B cell (primary cell): ENCODE measurements around the gene PML. TPM values are rescaled to one million over a fixed set of nuclear protein-coding genes. Genes with fewer than 3 reads are reported as not detected.
A peak's percentile ranks its signal among the peaks of the same experiment; 100 is the strongest.

Experiments
- ATAC-seq: fragments of 200-7000 bp; cut with Tn5 transposase; one replicate; pipeline ENCODE4 v1.10.0; 2021; ENCODE audit warnings: low read depth, mild to moderate bottlenecking, moderate number of reproducible peaks, moderate library complexity
- CTCF ChIA-PET: fragments of 350-600 bp; sonication (Branson Sonifier 250); formaldehyde crosslinking; loops from one replicate; lab custom pipeline; 2021; ENCODE audit warnings: antibody characterized with exemption, inconsistent platforms; lab: Charles Lee
- POLR2A ChIA-PET: fragments of 350-600 bp; sonication (Branson Sonifier 250); formaldehyde crosslinking; loops from one replicate; lab custom pipeline; 2021; ENCODE audit warnings: antibody characterized with exemption; lab: Charles Lee
- DNase-seq: peaks from one replicate; pipeline ENCODE4 v3.0.0; 2013
- H2AFZ ChIP-seq: 2 replicates; pipeline ENCODE4 v1.6.1; 2012; ENCODE audit warnings: mild to moderate bottlenecking, low read depth, low read length; ENCODE audit not compliant: insufficient read depth, poor library complexity, severe bottlenecking
- H3K27ac ChIP-seq, 2 donors: 1 replicate in 1 of 2; 2 replicates in 1 of 2; pipeline ENCODE4 v1.5.1; 2012 to 2013; ENCODE audit warnings: low read length in 2 of 2, mild to moderate bottlenecking in 2 of 2, moderate library complexity in 1 of 2
- H3K27me3 ChIP-seq, 4 experiments: fragments of 200-600 bp in 1 of 4; sonication (generic) in 1 of 4; replicated peaks in 1 of 4; 1 replicate in 2 of 4; 2 replicates in 2 of 4; pipeline versions ENCODE4 v1.6.1 to v1.7.0; 2013 to 2016; ENCODE audit warnings: low read length in 3 of 4, mild to moderate bottlenecking in 2 of 4, mixed read lengths in 1 of 4, moderate library complexity in 1 of 4; ENCODE audit not compliant: insufficient read depth in 4 of 4, control insufficient read depth in 3 of 4; ENCODE audit errors: control extremely low read depth in 1 of 4
- H3K36me3 ChIP-seq, 2 experiments: replicated peaks in 1 of 2; 1 replicate in 1 of 2; 2 replicates in 1 of 2; pipeline versions ENCODE4 v1.6.1 to v1.7.1; 2013; ENCODE audit warnings: low read length in 1 of 2; ENCODE audit not compliant: insufficient read depth in 2 of 2, control insufficient read depth in 1 of 2; ENCODE audit errors: control extremely low read depth in 1 of 2, extremely low read depth in 1 of 2
- H3K4me1 ChIP-seq, 2 donors: fragments of 200-600 bp in 1 of 2; sonication (generic) in 1 of 2; 1 replicate in 1 of 2; 2 replicates in 1 of 2; pipeline versions ENCODE4 v1.5.1 to v1.6.1; 2013 to 2017; ENCODE audit warnings: low read length in 2 of 2; ENCODE audit not compliant: control insufficient read depth in 2 of 2, insufficient read depth in 2 of 2
- H3K4me2 ChIP-seq: replicated peaks from 2 replicates; pipeline ENCODE3; 2012; ENCODE audit warnings: mild to moderate bottlenecking, low read depth, low read length; ENCODE audit not compliant: poor library complexity, severe bottlenecking
- H3K4me3 ChIP-seq, 5 experiments: fragments of 200-600 bp in 1 of 5; sonication (generic) in 1 of 5; 1 replicate in 3 of 5; 2 replicates in 2 of 5; pipeline versions ENCODE4 v1.5.1 to v1.7.0; 2011 to 2016; ENCODE audit warnings: low read length in 4 of 5, mild to moderate bottlenecking in 4 of 5, low read depth in 2 of 5, control low read depth in 1 of 5, moderate library complexity in 1 of 5; ENCODE audit not compliant: insufficient read depth in 1 of 5; ENCODE audit errors: control extremely low read depth in 1 of 5, extremely low read depth in 1 of 5
- H3K79me2 ChIP-seq: fragments of 200-600 bp; sonication (generic); one replicate; pipeline ENCODE4 v1.6.0; 2016; ENCODE audit warnings: low read length; ENCODE audit not compliant: control insufficient read depth, insufficient read depth
- H3K9ac ChIP-seq: fragments of 200-600 bp; sonication (generic); 2 replicates; pipeline ENCODE4 v1.6.1; 2017; ENCODE audit warnings: mild to moderate bottlenecking, low read length, moderate library complexity
- H3K9me3 ChIP-seq, 3 donors: one replicate each; pipeline versions ENCODE4 v1.6.1 to v1.7.1; 2013; ENCODE audit warnings: low read length in 2 of 3; ENCODE audit not compliant: control insufficient read depth in 2 of 3, insufficient read depth in 1 of 3; ENCODE audit errors: control extremely low read depth in 1 of 3
- H4K20me1 ChIP-seq: 2 replicates; pipeline ENCODE4 v1.6.0; 2012; ENCODE audit warnings: mild to moderate bottlenecking, low read length; ENCODE audit not compliant: insufficient read depth, control insufficient read depth, poor library complexity, severe bottlenecking
- H3K27ac Mint-ChIP-seq: one replicate; pipeline ENCODE4 v1.8.0; 2021; ENCODE audit warnings: mixed read lengths
- H3K27me3 Mint-ChIP-seq: one replicate; pipeline ENCODE4 v1.8.0; 2021; ENCODE audit warnings: mixed read lengths
- H3K4me1 Mint-ChIP-seq: one replicate; pipeline ENCODE4 v1.8.0; 2021; ENCODE audit warnings: mixed read lengths
- H3K4me3 Mint-ChIP-seq: one replicate; pipeline ENCODE4 v1.8.0; 2021; ENCODE audit warnings: mixed read lengths
- H3K9me3 Mint-ChIP-seq: one replicate; pipeline ENCODE4 v1.8.0; 2022; ENCODE audit warnings: mixed read lengths; ENCODE audit not compliant: insufficient read depth
- CTCF ChIP-seq: fragments of 200-600 bp; IDR thresholded peaks from one replicate; pipeline ENCODE4 v1.8.0; 2022; ENCODE audit warnings: antibody characterized with exemption, mild to moderate bottlenecking
- EZH2 ChIP-seq: IDR thresholded peaks from 2 replicates; pipeline ENCODE4 v1.6.1; 2012; ENCODE audit warnings: borderline replicate concordance, low read depth, mild to moderate bottlenecking, moderate library complexity, low read length; ENCODE audit not compliant: insufficient read depth, poor library complexity, severe bottlenecking
- whole genome bisulfite sequencing: methylation state at CpG from one replicate; pipeline ENCODE4 v1.1.5; 2013; ENCODE audit warnings: missing lambda C conversion rate; ENCODE audit not compliant: insufficient coverage; 5-methylcytosine and 5-hydroxymethylcytosine counted together
- intact Hi-C: fragments of 100-400 bp; cut with micrococcal nuclease; formaldehyde crosslinking; loops from one replicate; pipeline ENCODE4 v1.10.0; 2022
- polyA plus RNA-seq: library from polyadenylated mRNA; depleted of rRNA; stranded (reverse); fragments of >200 nt; gene quantifications from 2 replicates; pipeline ENCODE4 v1.2.3, GENCODE V29; 2012
- total RNA-seq, 2 donors: library from RNA; stranded (reverse); fragments of 120-200 nt in 1 of 2; gene quantifications; 1 replicate in 1 of 2; 2 replicates in 1 of 2; pipeline versions ENCODE4 v1.2.3 to v1.2.4, GENCODE V29; 2013 to 2022

PML gene
- total and polyA plus RNA-seq, 2 donors (not counting 1 experiment from before 2014, with no cell fraction given) = 59.2 to 66.3 TPM

- WGBS = 36% methylated on average over 4 of the region's 5 CpGs
- H3K4me1 Mint-ChIP-seq = peaks cover 48% of the 10 kb centered on the region
- Histone ChIP-seq H3K4me2 (peak overlapping the region; percentile 66), H3K79me2 (peaks cover 8% of the 10 kb centered on the region), H2AFZ (peak overlapping the region; percentile 55), H3K27me3 (no peaks in the 10 kb centered on the region), H3K4me3 (peak overlapping the region in 1 of 5 experiments; percentile 35), H3K36me3 (no peaks in the 10 kb centered on the region), H3K4me1 (peaks cover 38 to 47% of the 10 kb centered on the region in 2 donors), H4K20me1 (no peaks in the 10 kb centered on the region), H3K9me3 (no peaks in the 10 kb centered on the region), H3K27ac (peak overlapping the region; percentile 28 to 32), H3K9ac (peak overlapping the region; percentile 31)
- TF ChIP-seq EZH2 (no peak), CTCF (no peak)
- ChIA-PET CTCF (interaction anchor here (0.9 to 1.3 kb wide), 3 partner anchors 9 to 17 kb away, joined by 3 to 11 read pairs (median 3); no protein-coding TSS in a partner anchor), POLR2A (no interaction called here)
- H3K4me3 Mint-ChIP-seq = peak overlapping the region; percentile 75
- ATAC-seq = no peak
- no peaks in the 10 kb centered on the region for H3K27me3 Mint-ChIP-seq
- peak overlapping the region; percentile 72 for H3K27ac Mint-ChIP-seq
- no peaks in the 10 kb centered on the region for H3K9me3 Mint-ChIP-seq
- intact Hi-C loops = no loop called here
- no peak for DNase-seq
These were observed 12.7 kb upstream of the PML start for GRCh38 chr15:73981761-73982221.

GRCh38 chr15:73982222-73982962, 12.1 kb upstream of the PML start:
- Histone ChIP-seq H3K36me3 (no peaks in the 10 kb centered on the region), H3K9ac (peak overlapping the region; percentile 31), H3K4me1 (peaks cover 38 to 47% of the 10 kb centered on the region in 2 donors), H3K27me3 (no peaks in the 10 kb centered on the region), H2AFZ (peak overlapping the region; percentile 55), H3K79me2 (peaks cover 8% of the 10 kb centered on the region), H4K20me1 (no peaks in the 10 kb centered on the region), H3K27ac (peak overlapping the region; percentile 28 to 32), H3K4me3 (peak overlapping the region in 2 of 5 experiments; percentile 12 to 35), H3K9me3 (no peaks in the 10 kb centered on the region), H3K4me2 (peak overlapping the region; percentile 66)
- ChIA-PET CTCF (interaction anchor here (0.9 to 1.3 kb wide), 3 partner anchors 9 to 12 kb away, joined by 3 to 11 read pairs (median 9); no protein-coding TSS in a partner anchor), POLR2A (no interaction called here)
- DNase-seq (peak; percentile 49), ATAC-seq (peak; percentile 82)
- peaks cover 54% of the 10 kb centered on the region for H3K4me1 Mint-ChIP-seq
- no peaks in the 10 kb centered on the region for H3K9me3 Mint-ChIP-seq
- H3K27ac Mint-ChIP-seq = peak overlapping the region; percentile 72
- 15% methylated on average over 8 of the region's 8 CpGs for WGBS
- intact Hi-C loops = no loop called here
- H3K27me3 Mint-ChIP-seq = no peaks in the 10 kb centered on the region
- TF ChIP-seq CTCF (no peak), EZH2 (no peak)
- H3K4me3 Mint-ChIP-seq = peak overlapping the region; percentile 75
